GM08714 (cell line): ENCODE measurements around the gene KIF7.

Experiments
- H3K4me3 ChIP-seq: fragments of 200-500 bp; sonication (Bioruptor generic); 2 replicates; pipeline ENCODE4 v1.5.1; 2014; ENCODE audit warnings: mild to moderate bottlenecking, low read length, inconsistent platforms
- ZNF274 ChIP-seq: IDR thresholded peaks from 2 replicates; pipeline ENCODE4 v1.6.1; 2012; ENCODE audit warnings: mild to moderate bottlenecking, low read depth, low read length

Gene KIF7

GRCh38 chr15:89628806-89629715, 26.2 kb downstream of the KIF7 start:
- no peak overlapping the region for H3K4me3 ChIP-seq
- TF ChIP-seq ZNF274 = no peak

- no peak for TF ChIP-seq ZNF274
- no peak overlapping the region for H3K4me3 ChIP-seq
Measured at GRCh38 chr15:89628301-89628700, 27.0 kb downstream of the KIF7 start.

GRCh38 chr15:89627256-89627970, 27.9 kb downstream of the KIF7 start:
- no peak for TF ChIP-seq ZNF274
- no peak overlapping the region for H3K4me3 ChIP-seq

- TF ChIP-seq ZNF274 = no peak
- H3K4me3 ChIP-seq = no peak overlapping the region
Measured at GRCh38 chr15:89625716-89626115, 29.6 kb downstream of the KIF7 start.

GRCh38 chr15:89623165-89623564, 32.1 kb downstream of the KIF7 start:
- no peak for TF ChIP-seq ZNF274
- H3K4me3 ChIP-seq = no peak overlapping the region

GRCh38 chr15:89621547-89621946, 33.7 kb downstream of the KIF7 start:
- H3K4me3 ChIP-seq = no peak overlapping the region
- TF ChIP-seq ZNF274 = no peak

GRCh38 chr15:89616228-89616627, 39.0 kb downstream of the KIF7 start:
- H3K4me3 ChIP-seq = no peak overlapping the region
- TF ChIP-seq ZNF274 = no peak

GRCh38 chr15:89615135-89615534, 40.1 kb downstream of the KIF7 start:
- no peak overlapping the region for H3K4me3 ChIP-seq
- TF ChIP-seq ZNF274 = no peak

- no peak for TF ChIP-seq ZNF274
Measured at GRCh38 chr15:89614164-89614563, 41.1 kb downstream of the KIF7 start.

GRCh38 chr15:89613031-89613430, 42.2 kb downstream of the KIF7 start:
- TF ChIP-seq ZNF274 = no peak
- H3K4me3 ChIP-seq = no peak overlapping the region

More at GRCh38 chr15:89614164-89614563, 41.1 kb downstream of the KIF7 start:
- no peak overlapping the region for H3K4me3 ChIP-seq

GRCh38 chr15:89611317-89611716, 44.0 kb downstream of the KIF7 start:
- no peak for TF ChIP-seq ZNF274
- no peak overlapping the region for H3K4me3 ChIP-seq

GRCh38 chr15:89599021-89599420, 56.2 kb downstream of the KIF7 start:
- TF ChIP-seq ZNF274 = no peak
- H3K4me3 ChIP-seq = no peak overlapping the region

- no peak for TF ChIP-seq ZNF274
Measured at GRCh38 chr15:89593018-89593417, 62.2 kb downstream of the KIF7 start.

GRCh38 chr15:89591834-89592233, 63.4 kb downstream of the KIF7 start:
- no peak for TF ChIP-seq ZNF274
- no peak overlapping the region for H3K4me3 ChIP-seq

More at GRCh38 chr15:89593018-89593417, 62.2 kb downstream of the KIF7 start:
- no peak overlapping the region for H3K4me3 ChIP-seq

- TF ChIP-seq ZNF274 = no peak
- H3K4me3 ChIP-seq = no peak overlapping the region
Measured at GRCh38 chr15:89587955-89588354, 67.3 kb downstream of the KIF7 start.
